CD4-positive, alpha-beta T cell (primary cell): ENCODE data around the gene TRPC4AP. TPM values are rescaled to one million over a fixed set of nuclear protein-coding genes. Genes with fewer than 3 reads are reported as not detected.
A peak's percentile ranks its signal among the peaks of the same experiment; 100 is the strongest.

Experiments used
- ATAC-seq: fragments of 200-7000 bp; cut with Tn5 transposase; one replicate; pipeline ENCODE4 v1.10.0; 2022; ENCODE audit warnings: mild to moderate bottlenecking; ENCODE audit not compliant: poor library complexity
- CTCF ChIA-PET: fragments of 350-600 bp; sonication (Branson Sonifier 250); formaldehyde crosslinking; loops from one replicate; lab custom pipeline; 2021; ENCODE audit warnings: antibody characterized with exemption, inconsistent platforms; lab: Charles Lee
- POLR2A ChIA-PET: fragments of 350-600 bp; sonication (Branson Sonifier 250); formaldehyde crosslinking; loops from one replicate; lab custom pipeline; 2021; ENCODE audit warnings: antibody characterized with exemption, inconsistent platforms; lab: Charles Lee
- DNase-seq, 14 experiments: peaks; one replicate each; pipeline ENCODE4 v3.0.0-alpha.2; 2013 to 2020; ENCODE audit warnings: mixed read lengths in 2 of 14
- H3K27ac ChIP-seq, 2 donors: one replicate each; pipeline versions ENCODE4 v1.5.1 to v1.7.0; 2013; ENCODE audit warnings: low read length in 2 of 2, low read depth in 1 of 2, mild to moderate bottlenecking in 1 of 2
- H3K27me3 ChIP-seq, 2 experiments: 1 replicate in 1 of 2; 2 replicates in 1 of 2; pipeline versions ENCODE4 v1.6.1 to v1.7.0; 2013; ENCODE audit warnings: low read length in 2 of 2, control low read depth in 1 of 2, mild to moderate bottlenecking in 1 of 2, moderate library complexity in 1 of 2; ENCODE audit not compliant: insufficient read depth in 2 of 2, control insufficient read depth in 1 of 2
- H3K36me3 ChIP-seq: one replicate; pipeline ENCODE4 v1.6.1; 2013; ENCODE audit warnings: low read length, control low read depth; ENCODE audit not compliant: insufficient read depth
- H3K4me1 ChIP-seq: one replicate; pipeline ENCODE4 v1.6.1; 2013; ENCODE audit warnings: low read length, control low read depth; ENCODE audit not compliant: insufficient read depth
- H3K4me3 ChIP-seq: one replicate; pipeline ENCODE4 v1.5.1; 2013; ENCODE audit warnings: mild to moderate bottlenecking, low read length, moderate library complexity
- H3K9me3 ChIP-seq, 2 experiments: 1 replicate in 1 of 2; 2 replicates in 1 of 2; pipeline versions ENCODE4 v1.6.1 to v1.7.0; 2013; ENCODE audit warnings: low read length in 2 of 2, mild to moderate bottlenecking in 2 of 2, control low read depth in 1 of 2, moderate library complexity in 1 of 2; ENCODE audit not compliant: control insufficient read depth in 1 of 2, insufficient read depth in 1 of 2
- H3K27ac Mint-ChIP-seq: one replicate; pipeline ENCODE4 v1.8.0; 2020; ENCODE audit warnings: mixed read lengths
- H3K27me3 Mint-ChIP-seq: one replicate; pipeline ENCODE4 v1.8.0; 2021; ENCODE audit warnings: mixed read lengths
- H3K36me3 Mint-ChIP-seq: one replicate; pipeline ENCODE4 v1.8.0; 2021; ENCODE audit warnings: low read depth, mixed read lengths
- H3K4me1 Mint-ChIP-seq: one replicate; pipeline ENCODE4 v1.8.0; 2021; ENCODE audit warnings: low read depth, mixed read lengths
- H3K4me3 Mint-ChIP-seq: one replicate; pipeline ENCODE4 v1.8.0; 2020; ENCODE audit warnings: mild to moderate bottlenecking, mixed read lengths
- H3K9me3 Mint-ChIP-seq: one replicate; pipeline ENCODE4 v1.8.0; 2020; ENCODE audit warnings: mixed read lengths
- intact Hi-C, 2 experiments: fragments of 100-400 bp; cut with DNase I in 1 of 2; cut with micrococcal nuclease in 1 of 2; formaldehyde crosslinking; loops; one replicate each; pipeline versions ENCODE4 v1.15.1 to v1.9.0; 2023 to 2025; cut with DNase I, micrococcal nuclease
- total RNA-seq, 174 experiments: library from RNA in 2 of 174; stranded (reverse) in 2 of 174; gene quantifications; one replicate each; pipeline ENCODE4 v1.2.3 and lab custom pipeline; 2021 to 2026
- TF ChIP-seq, protein P1 (sequence below): fragments of 200-600 bp; IDR thresholded peaks from one replicate; pipeline ENCODE4 v1.8.0; 2022; ENCODE audit warnings: antibody characterized with exemption, mild to moderate bottlenecking

Gene TRPC4AP
- total RNA-seq, 2 experiments from 2014 or later, result 56.3 to 60.6 TPM

GRCh38 chr20:34955231-34956040 lies 137.2 kb downstream of the TRPC4AP start, which contains the start of the genes GSS and MYH7B:
Gene GSS (minus strand): TSS chr20:34955806. CDS start chr20:34951852, 3,954 bp downstream.
Gene MYH7B (plus strand): TSS chr20:34955868. CDS start chr20:34978006, 22,138 bp downstream.
- TF ChIP-seq, protein P1, sequence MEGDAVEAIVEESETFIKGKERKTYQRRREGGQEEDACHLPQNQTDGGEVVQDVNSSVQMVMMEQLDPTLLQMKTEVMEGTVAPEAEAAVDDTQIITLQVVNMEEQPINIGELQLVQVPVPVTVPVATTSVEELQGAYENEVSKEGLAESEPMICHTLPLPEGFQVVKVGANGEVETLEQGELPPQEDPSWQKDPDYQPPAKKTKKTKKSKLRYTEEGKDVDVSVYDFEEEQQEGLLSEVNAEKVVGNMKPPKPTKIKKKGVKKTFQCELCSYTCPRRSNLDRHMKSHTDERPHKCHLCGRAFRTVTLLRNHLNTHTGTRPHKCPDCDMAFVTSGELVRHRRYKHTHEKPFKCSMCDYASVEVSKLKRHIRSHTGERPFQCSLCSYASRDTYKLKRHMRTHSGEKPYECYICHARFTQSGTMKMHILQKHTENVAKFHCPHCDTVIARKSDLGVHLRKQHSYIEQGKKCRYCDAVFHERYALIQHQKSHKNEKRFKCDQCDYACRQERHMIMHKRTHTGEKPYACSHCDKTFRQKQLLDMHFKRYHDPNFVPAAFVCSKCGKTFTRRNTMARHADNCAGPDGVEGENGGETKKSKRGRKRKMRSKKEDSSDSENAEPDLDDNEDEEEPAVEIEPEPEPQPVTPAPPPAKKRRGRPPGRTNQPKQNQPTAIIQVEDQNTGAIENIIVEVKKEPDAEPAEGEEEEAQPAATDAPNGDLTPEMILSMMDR, result no peak
- intact Hi-C loops, result loop anchor here (1.0 to 10.0 kb wide), 9 partner anchors 79 to 961 kb away; partner anchors contain the start of genes GGT7 (in 2 of the 2), NCOA6 (in 2 of the 2), ACSS2 (in 1 of the 2) and AHCY (in 1 of the 2)
- peak within 1 kb of the TSS; percentile 62 to 70 for H3K27ac ChIP-seq
- POLR2A ChIA-PET, result interaction anchor here (0.6 to 2.1 kb wide), 6 partner anchors 20 to 322 kb away, joined by 3 to 13 read pairs (median 4); partner anchors contain the start of genes ACSS2, GGT7 and MMP24OS
- ATAC-seq (peak; percentile 92), DNase-seq (peak; percentile 90 to 98 (median 96))
- H3K36me3 ChIP-seq, result peaks cover 9% of the 10 kb centered on the region
- peaks cover 8% of the 10 kb centered on the region for H3K36me3 Mint-ChIP-seq
- H3K9me3 Mint-ChIP-seq, result no peaks in the 10 kb centered on the region
- H3K27ac Mint-ChIP-seq, result peak within 1 kb of the TSS; percentile 91
- H3K4me1 ChIP-seq, result peaks cover 19% of the 10 kb centered on the region
- H3K4me1 Mint-ChIP-seq, result peaks cover 23% of the 10 kb centered on the region
- peak within 1 kb of the TSS; percentile 94 for H3K4me3 Mint-ChIP-seq
- H3K27me3 Mint-ChIP-seq, result no peaks in the 10 kb centered on the region
- CTCF ChIA-PET, result interaction anchor here (0.7 to 2.1 kb wide), 8 partner anchors 67 to 141 kb away, joined by 3 to 21 read pairs (median 4); partner anchors contain the start of genes ACSS2 and GGT7
- H3K27me3 ChIP-seq, result no peaks in the 10 kb centered on the region
- no peaks in the 10 kb centered on the region for H3K9me3 ChIP-seq
- H3K4me3 ChIP-seq, result peak within 1 kb of the TSS; percentile 87

DNA sequence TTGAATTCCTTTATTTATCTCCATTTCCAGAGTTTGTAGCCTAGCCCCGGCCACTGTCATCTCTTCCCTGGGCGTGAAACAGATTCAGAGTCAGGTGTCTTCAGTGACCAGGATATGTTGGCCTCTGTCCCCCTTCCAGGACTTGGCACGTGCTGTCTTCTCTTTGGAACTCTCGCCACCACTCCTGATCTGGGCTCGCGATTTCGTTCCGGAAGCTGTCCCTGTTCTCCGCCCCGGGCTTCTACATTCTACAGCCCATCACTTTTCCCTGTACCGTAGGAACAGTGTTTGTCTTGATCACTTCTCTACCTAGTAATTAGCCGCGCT lies 137.7 kb downstream of the TRPC4AP start:
- Histone ChIP-seq H3K4me3 (peak overlapping the region; percentile 87), H3K27me3 (no peaks in the 10 kb centered on the region), H3K4me1 (peaks cover 19% of the 10 kb centered on the region), H3K36me3 (peaks cover 13% of the 10 kb centered on the region), H3K27ac (peak overlapping the region in 1 of 2 donors; percentile 62), H3K9me3 (no peaks in the 10 kb centered on the region)
- Mint-ChIP-seq H3K36me3 (peaks cover 12% of the 10 kb centered on the region), H3K27me3 (no peaks in the 10 kb centered on the region), H3K4me3 (peak overlapping the region; percentile 94), H3K27ac (peak overlapping the region; percentile 91), H3K4me1 (peaks cover 23% of the 10 kb centered on the region), H3K9me3 (no peaks in the 10 kb centered on the region)
- CTCF ChIA-PET, result interaction anchor here (1.4 to 2.1 kb wide), 4 partner anchors 80 to 141 kb away, joined by 4 to 21 read pairs (median 10); partner anchors contain the start of gene GGT7
- intact Hi-C loops, result loop anchor here (1.0 to 10.0 kb wide), 9 partner anchors 79 to 960 kb away; partner anchors contain the start of genes GGT7 (in 2 of the 2), NCOA6 (in 2 of the 2), ACSS2 (in 1 of the 2) and AHCY (in 1 of the 2)
- no peak for DNase-seq
- POLR2A ChIA-PET, result interaction anchor here (1.2 to 2.1 kb wide), 2 partner anchors 78 to 81 kb away, joined by 4 to 13 read pairs; partner anchors contain the start of genes ACSS2 and GGT7
- TF ChIP-seq, protein P1, result no peak
- no peak for ATAC-seq

DNA sequence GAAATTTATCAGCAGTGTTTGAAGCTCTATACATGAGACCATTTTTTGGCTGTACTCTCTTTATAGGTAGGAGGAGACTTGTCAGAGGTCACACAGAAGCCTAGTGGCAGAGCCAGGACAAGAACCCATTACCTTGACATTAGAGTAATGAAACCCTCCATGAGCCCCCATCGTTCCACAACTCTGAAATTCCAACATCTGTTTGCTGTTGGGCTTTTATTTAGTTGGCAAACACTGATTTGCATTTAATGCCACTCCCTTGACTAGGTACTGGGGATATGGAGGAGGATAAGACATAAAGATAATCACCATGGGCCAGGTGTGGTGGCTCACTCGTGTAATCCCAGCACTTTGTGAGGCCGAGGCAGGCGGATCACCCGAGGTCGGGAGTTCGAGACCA lies 138.6 kb downstream of the TRPC4AP start:
- H3K36me3 ChIP-seq, result peaks cover 22% of the 10 kb centered on the region
- DNase-seq (no peak), ATAC-seq (no peak)
- ChIA-PET POLR2A (no interaction called here), CTCF (interaction anchor here (0.7 kb wide), 1 partner anchor 78 kb away, joined by 3 read pairs; no protein-coding TSS in a partner anchor)
- H3K4me3 ChIP-seq, result no peak overlapping the region
- H3K27me3 ChIP-seq, result no peaks in the 10 kb centered on the region
- H3K27ac ChIP-seq, result no peak overlapping the region
- H3K27ac Mint-ChIP-seq, result peak overlapping the region; percentile 91
- no peaks in the 10 kb centered on the region for H3K27me3 Mint-ChIP-seq
- TF ChIP-seq, protein P1, result no peak
- H3K4me1 Mint-ChIP-seq, result peaks cover 23% of the 10 kb centered on the region
- peaks cover 19% of the 10 kb centered on the region for H3K4me1 ChIP-seq
- intact Hi-C loops, result loop anchor here (2.0 to 10.0 kb wide), 5 partner anchors 81 to 959 kb away; partner anchors contain the start of genes AHCY (in 1 of the 2), GGT7 (in 1 of the 2), NCOA6 (in 1 of the 2) and RALY (in 1 of the 2)
- H3K36me3 Mint-ChIP-seq, result peaks cover 21% of the 10 kb centered on the region
- H3K9me3 Mint-ChIP-seq, result no peaks in the 10 kb centered on the region
- no peaks in the 10 kb centered on the region for H3K9me3 ChIP-seq
- H3K4me3 Mint-ChIP-seq, result peak overlapping the region; percentile 26
